Trophoblast cell (in vitro differentiated cells and primary cell): ENCODE measurements around the gene PROSER3.
"Not testable (repeated sequence)": the region's sequence is repeated elsewhere in the genome, so short reads cannot be mapped to it uniquely, and the experiment has no call there.

Experiments used
- DNase-seq, 2 donors: peaks; one replicate each; pipeline ENCODE4 v3.0.0-alpha.2; 2016
- H2AFZ ChIP-seq: 2 replicates; pipeline ENCODE4 v1.6.1; 2013; ENCODE audit warnings: low read length, moderate library complexity, mild to moderate bottlenecking; ENCODE audit not compliant: insufficient read depth, poor library complexity
- H2AK5ac ChIP-seq: 2 replicates; pipeline ENCODE4 v1.6.1; 2013; ENCODE audit warnings: mild to moderate bottlenecking, low read length
- H2BK120ac ChIP-seq: 2 replicates; pipeline ENCODE4 v1.6.1; 2013; ENCODE audit warnings: low read length, mild to moderate bottlenecking, moderate library complexity; ENCODE audit not compliant: insufficient read depth, poor library complexity
- H2BK12ac ChIP-seq: 2 replicates; pipeline ENCODE4 v1.6.1; 2013; ENCODE audit warnings: mild to moderate bottlenecking, low read length, moderate library complexity
- H2BK5ac ChIP-seq: 2 replicates; pipeline ENCODE4 v1.6.1; 2013; ENCODE audit warnings: low read length, low read depth, moderate library complexity, mild to moderate bottlenecking; ENCODE audit not compliant: poor library complexity
- H3K14ac ChIP-seq: 2 replicates; pipeline ENCODE4 v1.6.1; 2013; ENCODE audit warnings: mild to moderate bottlenecking, low read length
- H3K18ac ChIP-seq: 2 replicates; pipeline ENCODE4 v1.6.1; 2013; ENCODE audit warnings: mild to moderate bottlenecking, low read length
- H3K23ac ChIP-seq: 2 replicates; pipeline ENCODE4 v1.6.1; 2013; ENCODE audit warnings: low read length
- H3K27ac ChIP-seq: 2 replicates; pipeline ENCODE4 v1.5.1; 2013; ENCODE audit warnings: low read depth, mild to moderate bottlenecking, inconsistent platforms, low read length, moderate library complexity
- H3K27me3 ChIP-seq: 2 replicates; pipeline ENCODE4 v1.6.1; 2013; ENCODE audit warnings: inconsistent platforms, mild to moderate bottlenecking, low read length, moderate library complexity; ENCODE audit not compliant: insufficient read depth
- H3K36me3 ChIP-seq, 2 experiments: 1 replicate in 1 of 2; 2 replicates in 1 of 2; pipeline ENCODE4 v1.6.1; 2013; ENCODE audit warnings: low read length in 2 of 2, mild to moderate bottlenecking in 2 of 2, moderate library complexity in 1 of 2; ENCODE audit not compliant: insufficient read depth in 2 of 2, control insufficient read depth in 1 of 2
- H3K4ac ChIP-seq: 2 replicates; pipeline ENCODE4 v1.6.1; 2013; ENCODE audit warnings: low read depth, mild to moderate bottlenecking, low read length, moderate library complexity
- H3K4me1 ChIP-seq, 2 experiments: 1 replicate in 1 of 2; 2 replicates in 1 of 2; pipeline ENCODE4 v1.6.1; 2013; ENCODE audit warnings: low read length in 2 of 2, mild to moderate bottlenecking in 2 of 2, moderate library complexity in 1 of 2; ENCODE audit not compliant: insufficient read depth in 2 of 2, control insufficient read depth in 1 of 2
- H3K4me2 ChIP-seq: 2 replicates; pipeline ENCODE4 v1.6.1; 2013; ENCODE audit warnings: inconsistent platforms, mild to moderate bottlenecking, low read length, moderate library complexity
- H3K4me3 ChIP-seq: 2 replicates; pipeline ENCODE4 v1.5.1; 2013; ENCODE audit warnings: mild to moderate bottlenecking, low read depth, low read length, inconsistent platforms
- H3K79me1 ChIP-seq: one replicate; pipeline ENCODE4 v1.6.1; 2013; ENCODE audit warnings: low read length
- H3K79me2 ChIP-seq: 2 replicates; pipeline ENCODE4 v1.6.1; 2013; ENCODE audit warnings: low read length, mild to moderate bottlenecking; ENCODE audit not compliant: control insufficient read depth, insufficient read depth, poor library complexity
- H3K9ac ChIP-seq: 2 replicates; pipeline ENCODE4 v1.6.1; 2013; ENCODE audit warnings: mild to moderate bottlenecking, low read length
- H3K9me3 ChIP-seq: 2 replicates; pipeline ENCODE4 v1.6.1; 2013; ENCODE audit warnings: low read depth, mild to moderate bottlenecking, control low read depth, inconsistent platforms, low read length; ENCODE audit not compliant: insufficient read depth
- H4K12ac ChIP-seq: 2 replicates; pipeline ENCODE4 v1.6.1; 2013; ENCODE audit warnings: low read depth, mild to moderate bottlenecking, low read length, moderate library complexity
- H4K8ac ChIP-seq: 2 replicates; pipeline ENCODE4 v1.6.1; 2013; ENCODE audit warnings: low read depth, mild to moderate bottlenecking, low read length, moderate library complexity
- H4K91ac ChIP-seq: one replicate; pipeline ENCODE4 v1.6.1; 2013; ENCODE audit warnings: low read depth, mild to moderate bottlenecking, low read length, moderate library complexity
- WGBS: extraction: QIAGEN DNeasy Blood & Tissue Kit; methylation state at CpG from one replicate; pipeline ENCODE4 v1.1.7; 2013; ENCODE audit warnings: missing lambda C conversion rate; ENCODE audit not compliant: insufficient read length, insufficient coverage; ENCODE audit errors: extremely low coverage; 5-methylcytosine and 5-hydroxymethylcytosine counted together

Gene PROSER3

GRCh38 chr19:35724132-35724531 is 33.8 kb upstream of the PROSER3 start:
- H4K8ac ChIP-seq, H3K9ac ChIP-seq: not testable (repeated sequence)
- no CpG with 5 or more reads among the region's 7 CpGs for WGBS

DNA sequence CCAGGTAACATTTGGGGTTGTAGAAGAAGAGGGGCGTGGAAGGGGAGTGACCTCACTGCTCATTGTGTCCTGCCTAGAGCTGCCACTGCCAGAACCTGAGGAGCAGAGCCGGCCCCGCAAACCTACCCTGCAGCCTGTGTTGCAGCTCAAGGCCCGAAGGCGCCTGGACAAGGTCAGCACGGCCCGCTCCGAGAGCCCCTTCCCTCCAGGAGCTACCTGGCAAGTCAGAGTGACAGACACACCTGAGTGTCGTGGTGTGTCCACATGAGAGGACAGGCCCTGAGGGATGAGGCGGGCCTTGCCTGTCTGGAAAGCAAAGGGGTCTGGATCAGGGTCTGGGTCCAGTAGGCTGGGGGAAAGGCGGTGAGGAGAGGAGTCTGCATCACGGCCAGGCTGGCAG is 33.4 kb upstream of the PROSER3 start:
- no peak overlapping the region for H2BK5ac ChIP-seq
- H2BK12ac ChIP-seq: no peak overlapping the region
- H3K9me3 ChIP-seq: no peaks in the 10 kb centered on the region
- no peaks in the 10 kb centered on the region for H3K4me1 ChIP-seq
- no peak overlapping the region for H3K18ac ChIP-seq
- no peak overlapping the region for H4K8ac ChIP-seq
- no peaks in the 10 kb centered on the region for H3K79me2 ChIP-seq
- no peaks in the 10 kb centered on the region for H3K79me1 ChIP-seq
- no peak overlapping the region for H3K9ac ChIP-seq
- H3K14ac ChIP-seq: no peak overlapping the region
- no peak overlapping the region for H3K4me2 ChIP-seq
- peaks cover 93 to 94% of the 10 kb centered on the region in 2 experiments for H3K36me3 ChIP-seq
- H3K4ac ChIP-seq: no peak overlapping the region
- no peak for DNase-seq
- H3K4me3 ChIP-seq: no peak overlapping the region
- H2AFZ ChIP-seq: no peak overlapping the region
- no peak overlapping the region for H3K23ac ChIP-seq
- H3K27ac ChIP-seq: no peak overlapping the region
- no peaks in the 10 kb centered on the region for H3K27me3 ChIP-seq
- H2BK120ac ChIP-seq: no peak overlapping the region
- no peak overlapping the region for H4K12ac ChIP-seq
- WGBS: no CpG with 5 or more reads among the region's 12 CpGs
- H2AK5ac ChIP-seq: no peak overlapping the region
- H4K91ac ChIP-seq: no peak overlapping the region

More at GRCh38 chr19:35724132-35724531, 33.8 kb upstream of the PROSER3 start:
- H3K9me3 ChIP-seq, H2AFZ ChIP-seq, H2AK5ac ChIP-seq, H3K4ac ChIP-seq, H3K4me3 ChIP-seq, H3K4me1 ChIP-seq, H3K27me3 ChIP-seq, H2BK120ac ChIP-seq, H3K4me2 ChIP-seq, H2BK12ac ChIP-seq, H4K12ac ChIP-seq, H3K27ac ChIP-seq, H2BK5ac ChIP-seq, H3K79me2 ChIP-seq, H4K91ac ChIP-seq, DNase-seq, H3K14ac ChIP-seq, H3K18ac ChIP-seq, H3K79me1 ChIP-seq, H3K23ac ChIP-seq: not testable (repeated sequence)
- peaks cover 89 to 90% of the 10 kb centered on the region in 2 experiments for H3K36me3 ChIP-seq

- H2BK5ac ChIP-seq: no peak overlapping the region
- no peak overlapping the region for H2BK12ac ChIP-seq
- no peak overlapping the region for H3K4me3 ChIP-seq
- H3K14ac ChIP-seq: no peak overlapping the region
- no peaks in the 10 kb centered on the region for H3K79me1 ChIP-seq
- no peak overlapping the region for H4K8ac ChIP-seq
- H3K27me3 ChIP-seq: no peaks in the 10 kb centered on the region
- no peak overlapping the region for H2AFZ ChIP-seq
- H2AK5ac ChIP-seq: no peak overlapping the region
- H3K27ac ChIP-seq: no peak overlapping the region
- H4K91ac ChIP-seq: no peak overlapping the region
- no peak for DNase-seq
- H3K4me1 ChIP-seq: no peaks in the 10 kb centered on the region
- no peak overlapping the region for H4K12ac ChIP-seq
- H3K9me3 ChIP-seq: no peaks in the 10 kb centered on the region
- WGBS: no CpG with 5 or more reads among the region's 23 CpGs
- H3K23ac ChIP-seq: no peak overlapping the region
- no peak overlapping the region for H3K9ac ChIP-seq
- no peak overlapping the region for H3K18ac ChIP-seq
- H3K4me2 ChIP-seq: no peak overlapping the region
- H2BK120ac ChIP-seq: no peak overlapping the region
- H3K36me3 ChIP-seq: peaks cover 93 to 94% of the 10 kb centered on the region in 2 experiments
- H3K79me2 ChIP-seq: no peaks in the 10 kb centered on the region
- no peak overlapping the region for H3K4ac ChIP-seq
Measured at GRCh38 chr19:35725216-35725861, 32.6 kb upstream of the PROSER3 start.

DNA sequence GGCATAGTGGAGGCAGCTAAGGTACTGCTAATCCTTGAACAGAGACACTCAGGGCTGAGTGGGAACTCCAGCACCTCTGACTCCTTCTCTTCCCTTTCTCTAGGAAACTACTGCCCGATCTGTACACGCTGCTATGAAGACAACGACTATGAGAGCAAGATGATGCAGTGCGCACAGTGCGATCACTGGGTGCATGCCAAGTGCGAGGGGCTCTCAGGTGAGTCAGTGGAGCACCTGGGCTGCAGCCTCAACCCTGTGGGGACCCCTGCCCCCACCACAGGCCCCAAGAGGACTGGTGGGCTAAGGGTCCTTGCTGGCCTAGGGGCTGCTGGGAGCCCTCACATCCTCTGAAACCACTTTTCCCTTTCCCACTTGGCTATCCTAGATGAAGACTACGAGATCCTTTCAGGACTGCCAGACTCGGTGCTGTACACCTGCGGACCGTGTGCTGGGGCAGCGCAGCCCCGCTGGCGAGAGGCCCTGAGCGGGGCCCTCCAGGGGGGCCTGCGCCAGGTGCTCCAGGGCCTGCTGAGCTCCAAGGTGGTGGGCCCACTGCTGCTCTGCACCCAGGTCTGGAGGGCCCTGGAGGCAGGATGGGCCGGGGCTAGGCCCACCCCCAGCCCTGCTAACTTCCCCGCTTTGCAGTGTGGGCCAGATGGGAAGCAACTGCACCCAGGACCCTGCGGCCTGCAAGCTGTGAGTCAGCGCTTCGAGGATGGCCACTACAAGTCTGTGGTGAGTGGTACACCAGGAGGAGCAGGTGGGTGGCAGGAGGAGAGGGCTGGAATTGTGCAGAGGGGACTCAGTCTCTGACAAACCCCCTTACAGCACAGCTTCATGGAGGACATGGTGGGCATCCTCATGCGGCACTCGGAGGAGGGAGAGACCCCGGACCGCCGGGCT is 30.7 kb upstream of the PROSER3 start:
- H2BK12ac ChIP-seq: no peak overlapping the region
- H3K79me2 ChIP-seq: no peaks in the 10 kb centered on the region
- H3K18ac ChIP-seq: no peak overlapping the region
- no peak overlapping the region for H4K91ac ChIP-seq
- no peak overlapping the region for H3K4ac ChIP-seq
- no peak overlapping the region for H4K8ac ChIP-seq
- H3K9ac ChIP-seq: no peak overlapping the region
- WGBS: no CpG with 5 or more reads among the region's 25 CpGs
- no peak for DNase-seq
- no peak overlapping the region for H2AFZ ChIP-seq
- no peak overlapping the region for H2BK120ac ChIP-seq
- no peaks in the 10 kb centered on the region for H3K4me1 ChIP-seq
- no peaks in the 10 kb centered on the region for H3K79me1 ChIP-seq
- H3K27ac ChIP-seq: no peak overlapping the region
- no peak overlapping the region for H3K4me2 ChIP-seq
- H3K27me3 ChIP-seq: no peaks in the 10 kb centered on the region
- no peak overlapping the region for H3K14ac ChIP-seq
- no peak overlapping the region for H3K23ac ChIP-seq
- peaks cover 97% of the 10 kb centered on the region in 2 experiments for H3K36me3 ChIP-seq
- H3K4me3 ChIP-seq: no peak overlapping the region
- H3K9me3 ChIP-seq: no peaks in the 10 kb centered on the region
- no peak overlapping the region for H2BK5ac ChIP-seq
- no peak overlapping the region for H2AK5ac ChIP-seq
- H4K12ac ChIP-seq: no peak overlapping the region
